H1 (cell line): Measurements from ENCODE around the gene TRAF3.

Experiments
- CREB1 ChIP-seq: IDR thresholded peaks from 2 replicates; pipeline ENCODE4 v1.6.1; 2012; ENCODE audit warnings: inconsistent platforms
- CTCF ChIP-seq, 3 experiments: IDR thresholded peaks; 1 replicate in 2 of 3; 2 replicates in 1 of 3; pipeline versions ENCODE4 v1.5.1 to v1.6.1; 2011; ENCODE audit warnings: low read length in 3 of 3, mild to moderate bottlenecking in 3 of 3, inconsistent platforms in 2 of 3, low read depth in 1 of 3, moderate library complexity in 1 of 3; ENCODE audit not compliant: insufficient read depth in 1 of 3; ENCODE audit errors: control extremely low read depth in 1 of 3
- GABPA ChIP-seq: IDR thresholded peaks from 2 replicates; pipeline ENCODE4 v1.6.1; 2011; ENCODE audit warnings: mild to moderate bottlenecking, low read length, moderate library complexity, borderline replicate concordance; ENCODE audit not compliant: insufficient read depth
- JUND ChIP-seq: IDR thresholded peaks from 2 replicates; pipeline ENCODE4 v1.6.1; 2011; ENCODE audit warnings: mild to moderate bottlenecking, improper control_type of control experiment, low read length
- PHF8 ChIP-seq: fragments of 200-600 bp; sonication (generic); conservative IDR thresholded peaks from 2 replicates; pipeline ENCODE4 v1.7.1; 2012; ENCODE audit warnings: low read depth, mild to moderate bottlenecking, inconsistent platforms, low read length, moderate library complexity
- POLR2A ChIP-seq, 2 experiments: IDR thresholded peaks; 1 replicate in 1 of 2; 2 replicates in 1 of 2; pipeline ENCODE4 v1.6.1; 2011; ENCODE audit warnings: low read depth in 2 of 2, low read length in 2 of 2, mild to moderate bottlenecking in 2 of 2; ENCODE audit errors: control extremely low read depth in 1 of 2
- POLR2AphosphoS5 ChIP-seq: IDR thresholded peaks from 2 replicates; pipeline ENCODE4 v1.6.1; 2011; ENCODE audit warnings: low read depth, low read length
- RBBP5 ChIP-seq: IDR thresholded peaks from 2 replicates; pipeline ENCODE4 v1.7.1; 2012; ENCODE audit warnings: low read depth, mild to moderate bottlenecking, inconsistent platforms, low read length, moderate library complexity, borderline replicate concordance
- SRF ChIP-seq: IDR thresholded peaks from 2 replicates; pipeline ENCODE4 v1.6.1; 2011; ENCODE audit warnings: mild to moderate bottlenecking, low read depth, low read length, moderate library complexity
- TAF1 ChIP-seq: IDR thresholded peaks from 2 replicates; pipeline ENCODE4 v1.6.1; 2011; ENCODE audit warnings: mild to moderate bottlenecking, low read depth, low read length
- YY1 ChIP-seq: IDR thresholded peaks from 2 replicates; pipeline ENCODE4 v1.6.1; 2011; ENCODE audit warnings: low read depth, mild to moderate bottlenecking, low read length
- ZNF274 ChIP-seq: IDR thresholded peaks from 2 replicates; pipeline ENCODE4 v1.7.0; 2012; ENCODE audit warnings: low read length, borderline replicate concordance; ENCODE audit errors: extremely low read depth

- TF ChIP-seq PHF8 (no peak), POLR2AphosphoS5 (no peak), CTCF (IDR thresholded peaks at IDR 0.05; ENCODE audit: control extremely low read depth in 1 of 3, insufficient read depth in 1 of 3, low read depth in 1 of 3, low read length in 3 of 3) (no peak), POLR2A (IDR thresholded peaks at IDR 0.05; ENCODE audit: control extremely low read depth in 1 of 2, low read depth in 2 of 2, low read length in 2 of 2) (no peak), ZNF274 (no peak), YY1 (no peak), RBBP5 (no peak), CREB1 (no peak), TAF1 (no peak), GABPA (no peak), JUND (no peak), SRF (no peak)
Measured at GRCh38 chr14:102870246-102870645, 93.0 kb downstream of the TRAF3 start.
